AG09319 (cell line): Measurements from ENCODE around the gene DSC3.
"Not testable (repeated sequence)": the region's sequence is repeated elsewhere in the genome, so short reads cannot be mapped to it uniquely, and the experiment has no call there.

Experiments
- DNase-seq: peaks from one replicate; pipeline ENCODE4 v3.0.0-alpha.2; 2010; ENCODE audit warnings: low read depth; ENCODE audit errors: extremely low read depth
- CTCF ChIP-seq: IDR thresholded peaks from 2 replicates; pipeline ENCODE4 v1.5.1; 2011; ENCODE audit warnings: low read depth, mild to moderate bottlenecking, inconsistent platforms, low read length, moderate library complexity

DSC3 gene

GRCh38 chr18:30989141-30989540 lies 53.4 kb downstream of the DSC3 start:
- TF ChIP-seq CTCF = no peak
- no peak for DNase-seq

- no peak for TF ChIP-seq CTCF
- no peak for DNase-seq
These were observed 54.1 kb downstream of the DSC3 start for GRCh38 chr18:30988440-30988839.

DNA sequence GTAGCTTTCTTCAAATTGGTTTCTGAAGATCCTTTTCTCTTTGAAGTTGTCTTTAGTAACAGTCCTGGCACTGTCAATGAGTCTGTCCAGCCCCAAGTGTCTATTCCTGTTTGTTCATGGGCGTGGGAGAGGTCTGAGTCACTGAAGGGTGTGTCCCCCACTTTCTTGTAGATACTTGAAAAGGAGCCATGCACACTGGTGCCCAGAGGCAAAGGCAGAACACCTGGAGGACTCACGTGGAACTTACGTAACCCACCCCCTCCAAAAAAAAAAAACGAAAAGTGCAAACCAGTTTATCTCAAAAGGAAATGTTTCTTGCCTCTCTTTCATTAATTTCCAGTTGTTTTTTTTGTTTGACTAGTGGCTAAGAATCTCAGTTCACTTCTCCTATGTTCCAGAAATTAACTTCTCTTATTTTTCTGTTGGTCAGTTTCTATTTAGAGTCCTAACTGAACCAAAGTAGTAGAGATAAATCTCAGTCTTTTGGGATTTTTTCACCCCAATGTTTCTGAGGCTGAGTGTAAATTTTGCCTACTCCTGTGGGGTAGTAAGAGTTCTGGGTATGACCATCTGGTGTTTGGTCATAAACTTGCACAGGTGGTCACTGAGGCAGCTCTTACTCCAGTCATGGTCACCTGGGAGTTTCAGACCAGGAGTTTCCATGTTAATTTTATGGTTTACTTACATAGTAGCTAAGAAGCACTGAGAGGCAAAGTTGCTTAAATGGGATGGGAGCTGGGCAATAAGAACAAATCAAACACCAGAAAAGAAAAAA lies 54.9 kb downstream of the DSC3 start:
- no peak for TF ChIP-seq CTCF
- DNase-seq = no peak

DNA sequence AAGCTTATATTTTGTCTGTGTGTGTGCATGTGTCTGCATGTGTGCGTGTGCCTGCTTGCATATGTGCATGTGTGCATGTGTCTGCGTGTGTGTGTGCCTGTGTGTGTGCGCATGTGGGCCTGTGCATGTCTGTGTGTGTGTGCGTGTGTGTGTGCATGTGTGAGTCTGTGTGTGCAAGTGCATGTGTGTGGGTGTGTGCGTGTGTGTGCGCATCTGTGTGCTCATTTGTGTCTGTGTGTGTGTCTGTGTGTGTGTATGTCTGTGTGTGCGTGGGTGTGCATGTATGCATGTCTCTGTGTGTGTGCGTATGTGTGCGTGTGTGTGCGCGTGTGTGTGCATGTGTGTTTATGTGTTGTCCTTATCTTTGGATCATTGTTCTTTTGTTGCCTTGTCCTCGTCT lies 56.8 kb downstream of the DSC3 start:
- TF ChIP-seq CTCF = no peak
- DNase-seq = no peak

DNA sequence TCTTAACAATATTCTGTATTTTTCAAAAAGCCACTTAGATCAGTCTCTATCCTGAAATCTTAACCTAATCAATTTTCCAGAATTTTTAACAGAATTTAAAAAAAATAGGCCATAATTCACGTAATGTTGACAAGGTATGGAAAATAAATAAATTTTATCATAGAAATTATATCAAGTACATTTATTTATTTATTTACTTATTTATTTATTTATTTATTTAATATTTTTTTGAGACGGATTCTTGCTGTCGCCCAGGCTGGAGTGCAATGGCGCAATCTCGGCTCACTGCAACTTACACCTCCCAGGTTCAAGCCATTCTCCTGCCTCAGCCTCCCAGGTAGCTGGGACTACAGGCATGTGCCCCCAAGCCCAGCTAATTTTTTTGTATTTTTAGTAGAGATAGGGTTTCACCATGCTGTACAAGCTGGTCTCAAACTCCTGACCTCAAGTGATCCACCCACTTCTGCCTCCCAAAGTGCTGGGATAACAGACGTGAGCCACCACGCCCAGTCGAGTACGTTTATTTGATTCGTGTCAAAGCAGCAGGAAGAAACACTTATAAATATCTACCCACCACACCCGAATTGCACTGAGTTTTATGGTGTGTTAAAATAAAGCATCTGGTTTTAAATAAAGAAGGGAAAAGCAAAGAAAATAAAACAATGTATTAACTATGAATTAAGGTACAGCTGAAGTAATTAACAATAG lies 60.1 kb downstream of the DSC3 start:
- no peak for TF ChIP-seq CTCF
- no peak for DNase-seq

GRCh38 chr18:30978091-30978490 lies 64.5 kb downstream of the DSC3 start:
- DNase-seq = not testable (repeated sequence)

GRCh38 chr18:30971338-30971956 lies 71.1 kb downstream of the DSC3 start:
- DNase-seq = no peak
- peak; percentile 41 for TF ChIP-seq CTCF
